ENCODE results near the gene RAB36. TPM values are rescaled to one million over a fixed set of nuclear protein-coding genes. Genes with fewer than 3 reads are reported as not detected.
A peak's percentile ranks its signal among the peaks of the same experiment; 100 is the strongest.

RAB36 gene
- total RNA-seq, 2 donors from 2014 or later: 1.3 to 3.1 TPM

GRCh38 chr22:23192558-23192957 is 47.3 kb downstream of the RAB36 start:
- H3K4me3 ChIP-seq: no peak overlapping the region
- intact Hi-C loops (cut with DNase I): no loop called here
- H3K27me3 ChIP-seq: no peaks in the 10 kb centered on the region
- DNase-seq: no peak
- no peaks in the 10 kb centered on the region for H3K9me3 ChIP-seq
- H3K27ac ChIP-seq: peak overlapping the region; percentile 29 to 70 (median 44)
- ATAC-seq: no peak
- H3K36me3 ChIP-seq (replicated peaks in 1 of 2; ENCODE audit: insufficient read depth in 1 of 2, low read depth in 2 of 2): no peaks in the 10 kb centered on the region
- peaks cover 19% of the 10 kb centered on the region for H3K4me1 ChIP-seq
- WGBS, 2 donors: 69 to 71% methylated on average over 4 of the region's 4 CpGs
- no peak for TF ChIP-seq POLR2A (IDR thresholded peaks at IDR 0.05)
- TF ChIP-seq CTCF (IDR thresholded peaks at IDR 0.05): no peak

DNA sequence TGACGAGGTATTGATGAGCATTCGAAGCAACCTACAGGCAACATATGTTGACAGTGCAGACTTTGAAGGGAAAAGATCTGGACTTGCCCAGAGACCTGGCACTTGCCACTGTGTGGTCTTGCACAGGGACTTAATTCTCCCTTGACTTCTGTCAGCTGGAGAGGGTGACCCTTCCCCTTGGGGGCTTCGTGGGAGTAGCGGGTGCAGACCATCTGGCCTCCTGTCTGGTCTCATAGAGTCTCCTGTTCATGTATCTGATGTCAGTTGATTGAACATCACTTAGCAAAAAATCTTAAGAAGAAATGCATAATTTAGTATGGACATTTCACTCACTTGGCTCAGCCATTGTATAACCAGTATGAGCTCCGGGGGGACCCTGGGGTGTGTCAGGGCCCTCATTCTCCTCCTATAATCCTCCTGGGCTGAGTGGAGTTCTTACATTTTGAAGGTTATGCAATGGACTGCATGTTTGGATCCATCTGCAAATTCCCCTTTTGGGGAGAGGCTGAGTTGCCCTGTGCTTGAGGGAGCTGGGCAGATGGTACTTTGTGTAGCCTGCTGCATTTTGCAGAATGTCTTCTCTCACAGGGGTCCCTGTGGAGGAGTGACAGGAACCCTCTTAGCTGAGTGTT is 48.0 kb downstream of the RAB36 start:
- Histone ChIP-seq H3K27ac (peak overlapping the region in 1 of 4 donors; percentile 70), H3K36me3 (replicated peaks in 1 of 2; ENCODE audit: insufficient read depth in 1 of 2, low read depth in 2 of 2) (no peaks in the 10 kb centered on the region), H3K4me3 (no peak overlapping the region), H3K27me3 (no peaks in the 10 kb centered on the region), H3K4me1 (peaks cover 19% of the 10 kb centered on the region), H3K9me3 (no peaks in the 10 kb centered on the region)
- no peak for TF ChIP-seq POLR2A (IDR thresholded peaks at IDR 0.05)
- no peak for TF ChIP-seq CTCF (IDR thresholded peaks at IDR 0.05)
- DNase-seq: no peak
- 88 to 94% methylated on average over 3 to 5 of the region's 5 CpGs for WGBS, 2 donors
- no peak for ATAC-seq
- intact Hi-C loops (cut with DNase I): no loop called here

GRCh38 chr22:23193882-23194281 is 48.6 kb downstream of the RAB36 start:
- Histone ChIP-seq H3K36me3 (replicated peaks in 1 of 2; ENCODE audit: insufficient read depth in 1 of 2, low read depth in 2 of 2) (no peaks in the 10 kb centered on the region), H3K4me3 (no peak overlapping the region), H3K4me1 (peaks cover 19% of the 10 kb centered on the region), H3K27ac (no peak overlapping the region), H3K27me3 (no peaks in the 10 kb centered on the region), H3K9me3 (no peaks in the 10 kb centered on the region)
- ATAC-seq (no peak), DNase-seq (no peak)
- no peak for TF ChIP-seq POLR2A (IDR thresholded peaks at IDR 0.05)
- TF ChIP-seq CTCF (IDR thresholded peaks at IDR 0.05): no peak
- intact Hi-C loops (cut with DNase I): no loop called here
- 80 to 87% methylated on average over 4 to 5 of the region's 5 CpGs for WGBS, 2 donors

DNA sequence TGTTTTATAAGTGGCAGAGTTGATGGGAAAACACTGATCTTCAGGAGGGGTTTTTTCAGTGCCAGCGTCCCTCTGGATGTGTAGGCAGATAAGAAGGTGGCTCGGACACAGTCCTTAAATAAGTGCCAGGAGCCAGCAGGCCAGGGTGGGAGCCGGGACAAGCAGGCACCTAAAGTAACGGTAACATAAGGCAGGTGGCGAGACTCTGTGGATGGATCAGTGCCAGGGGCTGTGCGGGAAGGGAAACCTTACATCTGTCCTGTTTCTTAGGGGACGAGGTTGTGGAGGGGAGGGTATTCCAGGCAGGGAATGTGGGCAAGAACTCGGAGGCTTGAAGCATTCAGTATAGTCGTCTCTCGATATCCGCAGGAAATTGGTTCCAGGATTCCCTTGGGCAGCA is 50.9 kb downstream of the RAB36 start:
- no peak overlapping the region for H3K27ac ChIP-seq
- WGBS, 2 donors: 61 to 68% methylated on average over 11 of the region's 11 CpGs

More for the DNA sequence above, 50.9 kb downstream of the RAB36 start:
- no peaks in the 10 kb centered on the region for H3K27me3 ChIP-seq
- DNase-seq (no peak), ATAC-seq (no peak)
- H3K36me3 ChIP-seq (replicated peaks in 1 of 2; ENCODE audit: insufficient read depth in 1 of 2, low read depth in 2 of 2): no peaks in the 10 kb centered on the region
- no peak overlapping the region for H3K4me3 ChIP-seq
- intact Hi-C loops (cut with DNase I): no loop called here
- peaks cover 41% of the 10 kb centered on the region for H3K4me1 ChIP-seq
- H3K9me3 ChIP-seq: no peaks in the 10 kb centered on the region
- no peak for TF ChIP-seq POLR2A (IDR thresholded peaks at IDR 0.05)
- TF ChIP-seq CTCF (IDR thresholded peaks at IDR 0.05): no peak
